ENCODE measurements around the gene SDR39U1. TPM values are rescaled to one million over a fixed set of nuclear protein-coding genes. Genes with fewer than 3 reads are reported as not detected.

Gene SDR39U1
- total and polyA plus RNA-seq, 4 donors, result 24.0 to 163 (median 54.1) TPM

GRCh38 chr14:24392325-24393091 lies 50.1 kb downstream of the SDR39U1 start:
- no peaks in the 10 kb centered on the region for H3K4me1 ChIP-seq (ENCODE audit: control insufficient read depth in 1 of 2, insufficient read depth in 2 of 2, low read length in 2 of 2)
- no peak overlapping the region for H3K27ac ChIP-seq (ENCODE audit: low read depth in 1 of 2, low read length in 2 of 2)
- H3K27me3 ChIP-seq (ENCODE audit: control insufficient read depth in 1 of 2, insufficient read depth in 2 of 2, low read length in 1 of 2), result no peaks in the 10 kb centered on the region
- ATAC-seq (ENCODE audit: low FRiP score), result no peak
- H3K4me3 ChIP-seq (ENCODE audit: low read length in 2 of 2), result no peak overlapping the region
- intact Hi-C loops (cut with DNase I), result no loop called here
- WGBS, 2 donors, result 53 to 54% methylated on average over 8 of the region's 8 CpGs
- no peaks in the 10 kb centered on the region for H3K9me3 ChIP-seq (ENCODE audit: control insufficient read depth, low read length)
- no peaks in the 10 kb centered on the region for H3K36me3 ChIP-seq (ENCODE audit: control insufficient read depth in 1 of 2, insufficient read depth in 2 of 2, low read length in 1 of 2)
- DNase-seq, result no peak

GRCh38 chr14:24390701-24391468 lies 51.7 kb downstream of the SDR39U1 start:
- H3K4me3 ChIP-seq (ENCODE audit: low read length in 2 of 2), result no peak overlapping the region
- ATAC-seq (ENCODE audit: low FRiP score), result no peak
- H3K9me3 ChIP-seq (ENCODE audit: control insufficient read depth, low read length), result no peaks in the 10 kb centered on the region
- H3K27ac ChIP-seq (ENCODE audit: low read depth in 1 of 2, low read length in 2 of 2), result no peak overlapping the region
- DNase-seq, result peak in 1 of 2 donors; percentile 4
- no peaks in the 10 kb centered on the region for H3K36me3 ChIP-seq (ENCODE audit: control insufficient read depth in 1 of 2, insufficient read depth in 2 of 2, low read length in 1 of 2)
- intact Hi-C loops (cut with DNase I), result no loop called here
- 75 to 82% methylated on average over 6 of the region's 6 CpGs for WGBS, 2 donors
- H3K4me1 ChIP-seq (ENCODE audit: control insufficient read depth in 1 of 2, insufficient read depth in 2 of 2, low read length in 2 of 2), result no peaks in the 10 kb centered on the region
- no peaks in the 10 kb centered on the region for H3K27me3 ChIP-seq (ENCODE audit: control insufficient read depth in 1 of 2, insufficient read depth in 2 of 2, low read length in 1 of 2)

Other genes with a start within 250 kb of the SDR39U1 start
- gene TM9SF1, start 247.3 kb downstream of the SDR39U1 start, total RNA-seq, result 10 to 100 TPM; 35.3 to 37.3 TPM
- gene TM9SF1, start 247.3 kb downstream of the SDR39U1 start, polyA plus RNA-seq, result 10 to 100 TPM; 15.8 to 35.0 TPM
- under 1 TPM in 1 of 2 donors, not detected in 1; 0.39 TPM for gene TSSK4, start 237.1 kb downstream of the SDR39U1 start, total RNA-seq
- gene TSSK4, start 237.1 kb downstream of the SDR39U1 start, polyA plus RNA-seq, result not detected
- gene CHMP4A, start 229.3 kb downstream of the SDR39U1 start, total RNA-seq, result 10 to 100 TPM; 38.3 to 45.8 TPM
- 100 to 1,000 TPM; 130 to 179 TPM for gene CHMP4A, start 229.3 kb downstream of the SDR39U1 start, polyA plus RNA-seq
- gene MDP1, start 226.7 kb downstream of the SDR39U1 start, total RNA-seq, result 10 to 100 TPM; 15.2 to 19.5 TPM
- gene MDP1, start 226.7 kb downstream of the SDR39U1 start, polyA plus RNA-seq, result 10 to 100 TPM; 38.7 to 49.6 TPM
- 100 to 1,000 TPM; 122 to 123 TPM for gene NEDD8, start 210.4 kb downstream of the SDR39U1 start, total RNA-seq
- gene NEDD8, start 210.4 kb downstream of the SDR39U1 start, polyA plus RNA-seq, result 100 to 1,000 TPM; 222 to 345 TPM
- 10 to 100 TPM; 44.6 to 59.1 TPM for gene GMPR2, start 209.8 kb downstream of the SDR39U1 start, total RNA-seq
- 10 to 100 TPM; 55.2 to 66.6 TPM for gene GMPR2, start 209.8 kb downstream of the SDR39U1 start, polyA plus RNA-seq
- 10 to 100 TPM; 78.3 to 79.2 TPM for gene TINF2, start 200.2 kb downstream of the SDR39U1 start, total RNA-seq
- gene TINF2, start 200.2 kb downstream of the SDR39U1 start, polyA plus RNA-seq, result 10 to 100 TPM; 40.9 to 48.0 TPM
- 1 to 10 TPM in 1 of 2 donors, under 1 TPM in 1; 0.52 to 5.7 TPM for gene TGM1, start 179.6 kb downstream of the SDR39U1 start, total RNA-seq
- 1 to 10 TPM in 1 of 2 donors, under 1 TPM in 1; 0.88 to 1.3 TPM for gene TGM1, start 179.6 kb downstream of the SDR39U1 start, polyA plus RNA-seq
- 10 to 100 TPM; 17.1 to 26.1 TPM for gene RABGGTA, start 171.2 kb downstream of the SDR39U1 start, total RNA-seq
- gene RABGGTA, start 171.2 kb downstream of the SDR39U1 start, polyA plus RNA-seq, result 10 to 100 TPM; 19.0 to 40.0 TPM
- gene DHRS1, start 143.0 kb downstream of the SDR39U1 start, total RNA-seq, result 10 to 100 TPM; 21.2 to 27.3 TPM
- 10 to 100 TPM; 29.6 to 33.2 TPM for gene DHRS1, start 143.0 kb downstream of the SDR39U1 start, polyA plus RNA-seq
- gene NOP9, start 142.9 kb downstream of the SDR39U1 start, total RNA-seq, result 10 to 100 TPM; 17.8 to 19.9 TPM
- gene NOP9, start 142.9 kb downstream of the SDR39U1 start, polyA plus RNA-seq, result 10 to 100 TPM in 1 of 2 donors, 1 to 10 TPM in 1; 7.9 to 10.8 TPM
- 10 to 100 TPM; 12.2 to 13.9 TPM for gene CIDEB, start 134.8 kb downstream of the SDR39U1 start, total RNA-seq
- 10 to 100 TPM in 1 of 2 donors, 1 to 10 TPM in 1; 3.3 to 17.2 TPM for gene CIDEB, start 134.8 kb downstream of the SDR39U1 start, polyA plus RNA-seq
- 1 to 10 TPM; 3.7 to 5.5 TPM for gene LTB4R2, start 132.6 kb downstream of the SDR39U1 start, total RNA-seq
- under 1 TPM; 0.38 to 0.95 TPM for gene LTB4R2, start 132.6 kb downstream of the SDR39U1 start, polyA plus RNA-seq
- 1 to 10 TPM; 7.0 to 8.2 TPM for gene LTB4R, start 131.3 kb downstream of the SDR39U1 start, total RNA-seq
- gene LTB4R, start 131.3 kb downstream of the SDR39U1 start, polyA plus RNA-seq, result 1 to 10 TPM; 2.9 to 5.2 TPM
- 100 to 1,000 TPM in 1 of 2 donors, 10 to 100 TPM in 1; 45.7 to 111 TPM for gene ADCY4, start 107.7 kb downstream of the SDR39U1 start, total RNA-seq
- 1 to 10 TPM in 1 of 2 donors, under 1 TPM in 1; 0.25 to 6.1 TPM for gene ADCY4, start 107.7 kb downstream of the SDR39U1 start, polyA plus RNA-seq
- gene RIPK3, start 102.8 kb downstream of the SDR39U1 start, total RNA-seq, result 10 to 100 TPM in 1 of 2 donors, 1 to 10 TPM in 1; 8.0 to 15.8 TPM
- 1 to 10 TPM; 4.0 to 6.1 TPM for gene RIPK3, start 102.8 kb downstream of the SDR39U1 start, polyA plus RNA-seq
- gene NFATC4, start 74.6 kb downstream of the SDR39U1 start, total RNA-seq, result 100 to 1,000 TPM in 1 of 2 donors, 10 to 100 TPM in 1; 85.5 to 121 TPM
- gene NFATC4, start 74.6 kb downstream of the SDR39U1 start, polyA plus RNA-seq, result 100 to 1,000 TPM in 1 of 2 donors, 10 to 100 TPM in 1; 23.0 to 572 TPM
- 10 to 100 TPM; 11.2 to 31.6 TPM for gene NYNRIN, start 43.8 kb downstream of the SDR39U1 start, total RNA-seq
- 1 to 10 TPM; 1.8 to 5.2 TPM for gene NYNRIN, start 43.8 kb downstream of the SDR39U1 start, polyA plus RNA-seq
- gene CBLN3, start 13.1 kb downstream of the SDR39U1 start, total RNA-seq, result 10 to 100 TPM in 1 of 2 donors, 1 to 10 TPM in 1; 4.3 to 10.2 TPM
- gene CBLN3, start 13.1 kb downstream of the SDR39U1 start, polyA plus RNA-seq, result 1 to 10 TPM; 1.3 to 5.6 TPM
- 10 to 100 TPM; 49.9 to 64.9 TPM for gene KHNYN, start 12.8 kb downstream of the SDR39U1 start, total RNA-seq
- gene KHNYN, start 12.8 kb downstream of the SDR39U1 start, polyA plus RNA-seq, result 10 to 100 TPM; 15.2 to 34.7 TPM
- gene CMA1, start 65.5 kb upstream of the SDR39U1 start, total RNA-seq, result 1 to 10 TPM in 1 of 2 donors, under 1 TPM in 1; 0.52 to 2.8 TPM
- gene CMA1, start 65.5 kb upstream of the SDR39U1 start, polyA plus RNA-seq, result not detected
- 10 to 100 TPM in 1 of 2 donors, 1 to 10 TPM in 1; 3.6 to 26.1 TPM for gene CTSG, start 133.5 kb upstream of the SDR39U1 start, total RNA-seq
- 1 to 10 TPM in 1 of 2 donors, not detected in 1; 1.0 TPM for gene CTSG, start 133.5 kb upstream of the SDR39U1 start, polyA plus RNA-seq
- gene GZMH, start 166.9 kb upstream of the SDR39U1 start, total RNA-seq, result 1 to 10 TPM in 1 of 2 donors, not detected in 1; 1.9 TPM
- 1 to 10 TPM in 1 of 2 donors, not detected in 1; 2.6 TPM for gene GZMH, start 166.9 kb upstream of the SDR39U1 start, polyA plus RNA-seq
- 1 to 10 TPM; 1.6 to 3.0 TPM for gene GZMB, start 191.4 kb upstream of the SDR39U1 start, total RNA-seq
- 1 to 10 TPM in 1 of 2 donors, under 1 TPM in 1; 0.54 to 2.6 TPM for gene GZMB, start 191.4 kb upstream of the SDR39U1 start, polyA plus RNA-seq